Stimulated activated CD4-positive, alpha-beta T cell treated with anti-CD3 and anti-CD28 coated beads, Interleukin-1b, Interleukin-23, amount 100 ng/mL, for 4 hours (primary cell): ENCODE results near the gene BUD13.

Experiments used
- DNase-seq, 2 donors: peaks; one replicate each; pipeline ENCODE4 v3.0.0-alpha.2; 2020; ENCODE audit warnings: low read depth in 2 of 2

The BUD13 gene

GRCh38 chr11:116718955-116719501 lies 53.8 kb downstream of the BUD13 start:
- DNase-seq = no peak

- no peak for DNase-seq
These were observed 56.2 kb downstream of the BUD13 start for GRCh38 chr11:116716621-116717020.

GRCh38 chr11:116715383-116715782 lies 57.4 kb downstream of the BUD13 start:
- no peak for DNase-seq

- no peak for DNase-seq
These were observed 57.9 kb downstream of the BUD13 start for GRCh38 chr11:116714902-116715301.

GRCh38 chr11:116712428-116712827 lies 60.4 kb downstream of the BUD13 start:
- no peak for DNase-seq

GRCh38 chr11:116710762-116711161 lies 62.0 kb downstream of the BUD13 start:
- DNase-seq = no peak

- DNase-seq = no peak
These were observed 62.6 kb downstream of the BUD13 start for GRCh38 chr11:116710001-116710674.

GRCh38 chr11:116707746-116708145 lies 65.0 kb downstream of the BUD13 start:
- no peak for DNase-seq

- no peak for DNase-seq
These were observed 65.6 kb downstream of the BUD13 start for GRCh38 chr11:116707161-116707629.

GRCh38 chr11:116703421-116703820 lies 69.4 kb downstream of the BUD13 start:
- no peak for DNase-seq

GRCh38 chr11:116702772-116703385 lies 69.9 kb downstream of the BUD13 start:
- DNase-seq = no peak

- DNase-seq = no peak
These were observed 70.9 kb downstream of the BUD13 start for GRCh38 chr11:116701876-116702275.

- no peak for DNase-seq
These were observed 71.4 kb downstream of the BUD13 start for GRCh38 chr11:116701297-116701801.

- no peak for DNase-seq
These were observed 72.1 kb downstream of the BUD13 start for GRCh38 chr11:116700586-116701220.
